Testis (tissue), 3 donors: ENCODE data around the gene NELL1. TPM values are rescaled to one million over a fixed set of nuclear protein-coding genes. Genes with fewer than 3 reads are reported as not detected.

Source experiments
- DNase-seq: peaks from one replicate; pipeline ENCODE4 v3.0.0-alpha.2; 2019
- H3K27ac ChIP-seq, 2 donors: fragments of 200-600 bp; sonication (generic); one replicate each; pipeline ENCODE4 v1.5.1; 2019
- H3K27me3 ChIP-seq: fragments of 200-600 bp; sonication (generic); one replicate; pipeline ENCODE4 v1.5.1; 2019
- H3K36me3 ChIP-seq: fragments of 200-600 bp; sonication (generic); one replicate; pipeline ENCODE4 v1.5.1; 2017; ENCODE audit warnings: low read depth; ENCODE audit errors: missing control alignments
- H3K4me1 ChIP-seq: fragments of 200-600 bp; sonication (generic); one replicate; pipeline ENCODE4 v1.5.1; 2019
- H3K4me3 ChIP-seq, 2 donors: fragments of 200-600 bp; sonication (generic); one replicate each; pipeline ENCODE4 v1.5.1; 2017 to 2019
- H3K9me3 ChIP-seq: fragments of 200-600 bp; sonication (generic); one replicate; pipeline ENCODE4 v1.5.1; 2017
- CTCF ChIP-seq, 3 experiments: fragments of 450-650 bp in 2 of 3; fragments of 200-600 bp in 1 of 3; sonication (generic) in 1 of 3; IDR thresholded peaks; one replicate each; pipeline ENCODE4 v1.5.1; 2016 to 2019; ENCODE audit warnings: antibody characterized with exemption in 3 of 3, mild to moderate bottlenecking in 2 of 3, moderate library complexity in 1 of 3
- POLR2A ChIP-seq: fragments of 450-650 bp; IDR thresholded peaks from one replicate; pipeline ENCODE4 v1.6.1; 2017; ENCODE audit warnings: antibody characterized with exemption, mild to moderate bottlenecking, moderate library complexity
- WGBS, 2 donors: methylation state at CpG; one replicate each; pipeline ENCODE4 v1.1.5; 2018; 5-methylcytosine and 5-hydroxymethylcytosine counted together
- intact Hi-C: fragments of 100-400 bp; cut with DNase I; formaldehyde crosslinking; loops from one replicate; pipeline ENCODE4 v1.15.1; 2023; ENCODE audit warnings: low total_unique reads
- polyA plus RNA-seq: library from polyadenylated mRNA; stranded (reverse); fragments of 350-450 nt; fragmentation: Illumina TruSeq; extraction: RNeasy Lipid Tissue Mini Kit (QIAGEN cat#74804); gene quantifications from one replicate; pipeline ENCODE4 v1.2.3, GENCODE V29; 2014; ENCODE audit warnings: low read depth, low replicate concordance; ENCODE audit not compliant: insufficient read depth
- total RNA-seq, 2 donors: library from RNA; depleted of rRNA; stranded (reverse); fragments of >200 nt; gene quantifications; one replicate each; pipeline ENCODE4 v1.2.3, GENCODE V29; 2016

The NELL1 gene
- total and polyA plus RNA-seq, 3 donors from 2014 or later = 4.9 to 8.9 (median 7.0) TPM

- TF ChIP-seq CTCF (IDR thresholded peaks at IDR 0.05) = no peak
- no peak for TF ChIP-seq POLR2A
- no peak for DNase-seq
- intact Hi-C loops = no loop called here
- H3K36me3 ChIP-seq = no peaks in the 10 kb centered on the region
- no peaks in the 10 kb centered on the region for H3K4me1 ChIP-seq
- no peaks in the 10 kb centered on the region for H3K9me3 ChIP-seq
- 89 to 90% methylated on average over 4 of the region's 4 CpGs for WGBS, 2 donors
- no peaks in the 10 kb centered on the region for H3K27me3 ChIP-seq
- no peak overlapping the region for H3K27ac ChIP-seq
- no peak overlapping the region for H3K4me3 ChIP-seq
Measured at GRCh38 chr11:20644360-20644759, 25.0 kb upstream of the NELL1 start.

GRCh38 chr11:20647976-20648565, 21.3 kb upstream of the NELL1 start:
- H3K27me3 ChIP-seq = no peaks in the 10 kb centered on the region
- no peak overlapping the region for H3K27ac ChIP-seq
- H3K4me1 ChIP-seq = no peaks in the 10 kb centered on the region
- intact Hi-C loops = no loop called here
- TF ChIP-seq POLR2A (no peak), CTCF (IDR thresholded peaks at IDR 0.05) (peak; percentile 70 to 85 (median 70))
- H3K36me3 ChIP-seq = no peaks in the 10 kb centered on the region
- H3K9me3 ChIP-seq = no peaks in the 10 kb centered on the region
- no peak overlapping the region for H3K4me3 ChIP-seq
- WGBS, 2 donors = 35 to 40% methylated on average over 4 of the region's 4 CpGs
- peak; percentile 69 for DNase-seq

DNA sequence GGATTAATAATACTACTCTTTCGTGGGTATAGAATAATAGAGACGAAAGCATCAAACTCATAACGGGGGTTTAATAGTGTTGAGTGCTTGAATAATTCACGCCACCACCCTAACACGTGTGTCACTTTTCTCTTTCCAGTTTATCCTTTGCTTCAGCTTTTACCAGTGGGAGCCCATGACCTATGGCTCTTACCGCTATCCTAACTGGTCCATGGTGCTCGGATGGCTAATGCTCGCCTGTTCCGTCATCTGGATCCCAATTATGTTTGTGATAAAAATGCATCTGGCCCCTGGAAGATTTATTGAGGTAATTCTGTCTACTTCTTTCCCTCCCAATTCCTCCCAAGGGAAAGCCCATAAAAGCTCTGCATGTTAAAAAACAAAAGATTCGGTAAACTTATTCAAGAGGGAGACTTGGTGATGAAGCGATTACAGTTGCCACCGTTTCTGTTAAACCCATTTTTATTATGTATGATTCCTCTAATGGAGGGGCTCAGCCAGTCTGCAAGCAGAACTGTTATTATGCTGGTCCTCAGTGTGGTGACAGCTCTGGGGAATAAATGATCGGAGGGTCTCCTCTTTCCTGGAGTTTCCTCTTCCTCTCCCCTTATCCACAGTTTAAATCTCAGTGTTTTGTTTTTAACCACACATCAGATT, 17.1 kb upstream of the NELL1 start:
- no peak for TF ChIP-seq CTCF (IDR thresholded peaks at IDR 0.05)
- TF ChIP-seq POLR2A = no peak
- H3K36me3 ChIP-seq = no peaks in the 10 kb centered on the region
- H3K4me1 ChIP-seq = no peaks in the 10 kb centered on the region
- 66 to 72% methylated on average over 13 of the region's 13 CpGs for WGBS, 2 donors
- H3K4me3 ChIP-seq = no peak overlapping the region
- no peak for DNase-seq
- intact Hi-C loops = no loop called here
- no peaks in the 10 kb centered on the region for H3K27me3 ChIP-seq
- no peaks in the 10 kb centered on the region for H3K9me3 ChIP-seq
- H3K27ac ChIP-seq = no peak overlapping the region

GRCh38 chr11:20654038-20654437, 15.3 kb upstream of the NELL1 start:
- Histone ChIP-seq H3K9me3 (no peaks in the 10 kb centered on the region), H3K36me3 (no peaks in the 10 kb centered on the region), H3K27ac (no peak overlapping the region), H3K27me3 (no peaks in the 10 kb centered on the region), H3K4me3 (no peak overlapping the region), H3K4me1 (no peaks in the 10 kb centered on the region)
- intact Hi-C loops = no loop called here
- WGBS, 2 donors = 55 to 73% methylated on average over 3 of the region's 3 CpGs
- TF ChIP-seq POLR2A (no peak), CTCF (IDR thresholded peaks at IDR 0.05) (no peak)
- DNase-seq = no peak

DNA sequence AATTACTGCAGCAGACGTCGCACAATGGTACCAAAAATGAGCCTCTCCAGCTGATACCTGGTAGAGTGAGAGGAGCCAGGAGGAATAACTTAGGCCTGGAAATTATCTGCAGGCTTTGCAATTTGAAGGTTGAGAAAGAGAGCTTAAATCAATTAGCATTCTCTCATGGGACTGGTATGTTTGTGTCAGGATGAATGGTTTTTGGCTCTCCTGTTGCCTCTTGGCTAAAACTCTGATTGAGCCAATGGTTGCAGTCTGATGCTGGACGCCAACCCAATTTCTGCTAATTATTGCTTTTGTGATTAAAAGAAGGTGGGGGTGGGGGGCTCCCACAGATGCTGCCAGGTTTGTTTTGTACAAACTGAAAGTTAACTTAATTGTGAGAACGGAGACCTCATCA, 12.5 kb upstream of the NELL1 start:
- Histone ChIP-seq H3K27ac (no peak overlapping the region), H3K9me3 (no peaks in the 10 kb centered on the region), H3K4me1 (no peaks in the 10 kb centered on the region), H3K36me3 (no peaks in the 10 kb centered on the region), H3K4me3 (no peak overlapping the region), H3K27me3 (no peaks in the 10 kb centered on the region)
- no peak for DNase-seq
- TF ChIP-seq CTCF (IDR thresholded peaks at IDR 0.05) (no peak), POLR2A (no peak)
- intact Hi-C loops = no loop called here
- WGBS, 2 donors = 67 to 86% methylated on average over 4 of the region's 4 CpGs
